Prostate gland (tissue), 2 donors: ENCODE measurements around the gene NDUFB5. TPM values are rescaled to one million over a fixed set of nuclear protein-coding genes. Genes with fewer than 3 reads are reported as not detected.

Experiments
- DNase-seq: peaks from one replicate; pipeline ENCODE4 v3.0.0-alpha.2; 2019; ENCODE audit warnings: low spot score
- H3K27ac ChIP-seq, 2 donors: fragments of 200-600 bp; sonication (generic); 2 replicates each; pipeline ENCODE4 v1.5.1; 2017 to 2019
- H3K27me3 ChIP-seq: fragments of 200-600 bp; sonication (generic); replicated peaks from 2 replicates; pipeline ENCODE4 v1.5.1; 2019; ENCODE audit not compliant: insufficient read depth
- H3K36me3 ChIP-seq, 2 donors: fragments of 200-600 bp; sonication (generic); 1 replicate in 1 of 2; 2 replicates in 1 of 2; pipeline versions ENCODE4 v1.5.1 to v1.8.1; 2017 to 2019
- H3K4me1 ChIP-seq: fragments of 200-600 bp; sonication (generic); replicated peaks from 2 replicates; pipeline ENCODE4 v1.5.1; 2019
- H3K4me3 ChIP-seq, 2 donors: fragments of 200-600 bp; sonication (generic); 2 replicates each; pipeline ENCODE4 v1.5.1; 2017 to 2019
- H3K9me3 ChIP-seq: fragments of 200-600 bp; sonication (generic); 2 replicates; pipeline ENCODE4 v1.5.1; 2017
- CTCF ChIP-seq, 4 experiments: fragments of 200-600 bp in 2 of 4; fragments of 450-650 bp in 2 of 4; sonication (generic) in 2 of 4; IDR thresholded peaks; 1 replicate in 3 of 4; 2 replicates in 1 of 4; pipeline ENCODE4 v1.5.1; 2016 to 2019; ENCODE audit warnings: antibody characterized with exemption in 4 of 4, mild to moderate bottlenecking in 2 of 4, moderate library complexity in 2 of 4
- POLR2A ChIP-seq: fragments of 450-650 bp; IDR thresholded peaks from one replicate; pipeline ENCODE4 v1.6.1; 2016; ENCODE audit warnings: antibody characterized with exemption, mild to moderate bottlenecking
- POLR2AphosphoS5 ChIP-seq: sonication (generic); formaldehyde crosslinking; IDR thresholded peaks from one replicate; pipeline ENCODE4 v1.6.1; 2017; ENCODE audit warnings: antibody characterized with exemption
- WGBS: methylation state at CpG from one replicate; pipeline ENCODE4 v1.1.5; 2018; 5-methylcytosine and 5-hydroxymethylcytosine counted together
- intact Hi-C: fragments of 100-400 bp; cut with DNase I; formaldehyde crosslinking; loops from one replicate; pipeline ENCODE4 v1.14.2; 2022
- total RNA-seq, 2 donors: library from RNA; depleted of rRNA; stranded (reverse); fragments of >200 nt; gene quantifications; one replicate each; pipeline ENCODE4 v1.1.0, GENCODE V29; 2016

Gene NDUFB5
- total RNA-seq, 2 donors from 2014 or later = 75.9 to 122 TPM

- intact Hi-C loops = no loop called here
- Histone ChIP-seq H3K4me1 (no peaks in the 10 kb centered on the region), H3K4me3 (no peak overlapping the region), H3K9me3 (no peaks in the 10 kb centered on the region), H3K27me3 (no peaks in the 10 kb centered on the region), H3K36me3 (peaks cover 7 to 9% of the 10 kb centered on the region in 2 donors), H3K27ac (no peak overlapping the region)
- no peak for DNase-seq
- no peak for TF ChIP-seq CTCF (IDR thresholded peaks at IDR 0.05)
- no peak for TF ChIP-seq POLR2AphosphoS5
- TF ChIP-seq POLR2A = no peak
- WGBS = 86% methylated on average over 1 of the region's 1 CpG
Measured at GRCh38 chr3:179591313-179591712, 13.3 kb upstream of the NDUFB5 start.

- no peak overlapping the region for H3K4me3 ChIP-seq
- no peaks in the 10 kb centered on the region for H3K27me3 ChIP-seq
- WGBS = 97% methylated on average over 4 of the region's 4 CpGs
- peaks cover 4 to 8% of the 10 kb centered on the region in 2 donors for H3K36me3 ChIP-seq
- no peaks in the 10 kb centered on the region for H3K4me1 ChIP-seq
- TF ChIP-seq CTCF (IDR thresholded peaks at IDR 0.05) (no peak), POLR2A (no peak), POLR2AphosphoS5 (no peak)
- no peaks in the 10 kb centered on the region for H3K9me3 ChIP-seq
- no peak overlapping the region for H3K27ac ChIP-seq
- no peak for DNase-seq
- intact Hi-C loops = no loop called here
Measured at GRCh38 chr3:179599531-179599930, 5.1 kb upstream of the NDUFB5 start.

- H3K27ac ChIP-seq = no peak overlapping the region
- intact Hi-C loops = no loop called here
- no peaks in the 10 kb centered on the region for H3K27me3 ChIP-seq
- WGBS = 86% methylated on average over 4 of the region's 4 CpGs
- DNase-seq = no peak
- H3K4me3 ChIP-seq = no peak overlapping the region
- TF ChIP-seq POLR2AphosphoS5 = no peak
- no peak for TF ChIP-seq CTCF (IDR thresholded peaks at IDR 0.05)
- TF ChIP-seq POLR2A = no peak
- no peaks in the 10 kb centered on the region for H3K4me1 ChIP-seq
- peaks cover 0 to 4% of the 10 kb centered on the region in 2 donors for H3K36me3 ChIP-seq
- no peaks in the 10 kb centered on the region for H3K9me3 ChIP-seq
Measured at GRCh38 chr3:179603321-179603720, 1.3 kb upstream of the NDUFB5 start.

DNA sequence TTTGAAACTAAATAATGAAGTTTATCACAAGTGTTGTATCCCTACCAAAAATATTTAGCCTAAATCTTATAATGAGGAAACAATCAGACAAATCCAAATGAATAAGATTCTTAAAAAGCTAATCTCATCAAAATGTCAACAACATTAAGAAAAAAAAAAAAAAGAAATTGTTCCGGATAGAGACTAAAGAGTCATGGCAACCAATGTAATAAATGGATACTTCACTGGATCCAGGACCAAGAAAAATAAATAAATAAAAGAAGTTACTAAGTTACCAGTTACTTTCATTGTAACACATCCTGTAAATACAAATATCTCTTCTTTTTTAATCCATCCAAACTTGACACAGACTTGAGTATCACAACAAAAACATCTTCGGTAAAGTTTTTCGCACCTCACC lies 763 bp upstream of the NDUFB5 start:
- intact Hi-C loops = no loop called here
- Histone ChIP-seq H3K27ac (peak overlapping the region; percentile 81 to 83), H3K27me3 (no peaks in the 10 kb centered on the region), H3K4me1 (no peaks in the 10 kb centered on the region), H3K9me3 (no peaks in the 10 kb centered on the region), H3K36me3 (peaks cover 0 to 4% of the 10 kb centered on the region in 2 donors), H3K4me3 (peak overlapping the region; percentile 47 to 58)
- WGBS = 2% methylated on average over 3 of the region's 3 CpGs
- TF ChIP-seq POLR2A = no peak
- TF ChIP-seq CTCF (IDR thresholded peaks at IDR 0.05) = no peak
- TF ChIP-seq POLR2AphosphoS5 = no peak
- DNase-seq = no peak

GRCh38 chr3:179606534-179607085 lies 2.0 kb downstream of the NDUFB5 start:
- no peak for DNase-seq
- TF ChIP-seq CTCF (IDR thresholded peaks at IDR 0.05) (no peak), POLR2A (no peak), POLR2AphosphoS5 (no peak)
- intact Hi-C loops = loop anchor here (5.0 kb wide), 1 partner anchor 44 kb away; the partner anchor contains the start of gene ACTL6A
- no peaks in the 10 kb centered on the region for H3K4me1 ChIP-seq
- H3K27me3 ChIP-seq = no peaks in the 10 kb centered on the region
- H3K9me3 ChIP-seq = no peaks in the 10 kb centered on the region
- 92% methylated on average over 4 of the region's 4 CpGs for whole genome bisulfite sequencing
- H3K36me3 ChIP-seq = no peaks in the 10 kb centered on the region
- H3K27ac ChIP-seq = no peak overlapping the region
- no peak overlapping the region for H3K4me3 ChIP-seq
